Measurements from ENCODE around the gene SEPTIN1.

Gene SEPTIN1

GRCh38 chr16:30358990-30359870 is 23.1 kb downstream of the SEPTIN1 start:
- in situ Hi-C loops (cut with MboI; ENCODE audit: low sequenced_read_pairs): no loop called here

- in situ Hi-C loops (cut with MboI; ENCODE audit: low sequenced_read_pairs): no loop called here
Measured at GRCh38 chr16:30358577-30358936, 23.8 kb downstream of the SEPTIN1 start.

- in situ Hi-C loops (cut with MboI; ENCODE audit: low sequenced_read_pairs): no loop called here
Measured at GRCh38 chr16:30357715-30358576, 24.4 kb downstream of the SEPTIN1 start.

GRCh38 chr16:30357085-30357714 is 25.2 kb downstream of the SEPTIN1 start:
- in situ Hi-C loops (cut with MboI; ENCODE audit: low sequenced_read_pairs): no loop called here

GRCh38 chr16:30356401-30357084 is 25.8 kb downstream of the SEPTIN1 start:
- in situ Hi-C loops (cut with MboI; ENCODE audit: low sequenced_read_pairs): no loop called here

- in situ Hi-C loops (cut with MboI; ENCODE audit: low sequenced_read_pairs): no loop called here
Measured at GRCh38 chr16:30355954-30356308, 26.4 kb downstream of the SEPTIN1 start.

- in situ Hi-C loops (cut with MboI; ENCODE audit: low sequenced_read_pairs): no loop called here
Measured at GRCh38 chr16:30355144-30355953, 27.0 kb downstream of the SEPTIN1 start, which contains the start of gene CD2BP2. Gene CD2BP2, minus strand, starts transcription at chr16:30355308. Its CDS starts 627 bp downstream, at chr16:30354681.

- in situ Hi-C loops (cut with MboI; ENCODE audit: low sequenced_read_pairs): loop anchor here (5.0 kb wide), 1 partner anchor 48 kb away; no protein-coding TSS in a partner anchor
Measured at GRCh38 chr16:30354423-30355143, 27.8 kb downstream of the SEPTIN1 start.

GRCh38 chr16:30353438-30354129 is 28.8 kb downstream of the SEPTIN1 start:
- in situ Hi-C loops (cut with MboI; ENCODE audit: low sequenced_read_pairs): loop anchor here (5.0 kb wide), 1 partner anchor 49 kb away; no protein-coding TSS in a partner anchor

GRCh38 chr16:30352488-30353401 is 29.6 kb downstream of the SEPTIN1 start:
- in situ Hi-C loops (cut with MboI; ENCODE audit: low sequenced_read_pairs): loop anchor here (5.0 kb wide), 1 partner anchor 50 kb away; no protein-coding TSS in a partner anchor

- in situ Hi-C loops (cut with MboI; ENCODE audit: low sequenced_read_pairs): loop anchor here (5.0 kb wide), 1 partner anchor 50 kb away; no protein-coding TSS in a partner anchor
Measured at GRCh38 chr16:30351586-30352419, 30.6 kb downstream of the SEPTIN1 start.

GRCh38 chr16:30351001-30351441 is 31.3 kb downstream of the SEPTIN1 start:
- in situ Hi-C loops (cut with MboI; ENCODE audit: low sequenced_read_pairs): loop anchor here (5.0 kb wide), 1 partner anchor 51 kb away; no protein-coding TSS in a partner anchor

GRCh38 chr16:30350134-30350871 is 32.1 kb downstream of the SEPTIN1 start:
- in situ Hi-C loops (cut with MboI; ENCODE audit: low sequenced_read_pairs): loop anchor here (5.0 kb wide), 1 partner anchor 52 kb away; no protein-coding TSS in a partner anchor

- in situ Hi-C loops (cut with MboI; ENCODE audit: low sequenced_read_pairs): loop anchor here (5.0 kb wide), 1 partner anchor 53 kb away; no protein-coding TSS in a partner anchor
Measured at GRCh38 chr16:30349675-30350074, 32.7 kb downstream of the SEPTIN1 start.

- in situ Hi-C loops (cut with MboI; ENCODE audit: low sequenced_read_pairs): no loop called here
Measured at GRCh38 chr16:30348929-30349328, 33.4 kb downstream of the SEPTIN1 start.
